Measurements from ENCODE around the gene PIKFYVE.
"Not testable (repeated sequence)": the region's sequence is repeated elsewhere in the genome, so short reads cannot be mapped to it uniquely, and the experiment has no call there.

- not testable (repeated sequence) for TF ChIP-seq CTCF (IDR thresholded peaks at IDR 0.05; ENCODE audit: low read depth, low read length); POLR2A (IDR thresholded peaks at IDR 0.05; ENCODE audit: extremely low read depth, insufficient read length); MAX (IDR thresholded peaks at IDR 0.05; ENCODE audit: low read depth, low read length); MYC (IDR thresholded peaks at IDR 0.05; ENCODE audit: low read depth, low read length)
Measured at GRCh38 chr2:208377344-208377860, 111.3 kb downstream of the PIKFYVE start.
